GM18498 (cell line): ENCODE data around the gene PARD6A.

Experiments used
- ATAC-seq: cut with Tn5 transposase; IDR thresholded peaks from one replicate; pipeline ENCODE4 v1.9.1; 2021; ENCODE audit warnings: mild to moderate bottlenecking, moderate library complexity; ENCODE audit not compliant: unreplicated experiment

PARD6A gene

GRCh38 chr16:67653128-67653788 lies 7.5 kb upstream of the PARD6A start:
- no peak for ATAC-seq

GRCh38 chr16:67653789-67654402 lies 6.9 kb upstream of the PARD6A start:
- no peak for ATAC-seq

GRCh38 chr16:67654403-67654911 lies 6.3 kb upstream of the PARD6A start:
- no peak for ATAC-seq

- ATAC-seq, result no peak
These were observed 5.4 kb upstream of the PARD6A start for GRCh38 chr16:67655363-67655762.

DNA sequence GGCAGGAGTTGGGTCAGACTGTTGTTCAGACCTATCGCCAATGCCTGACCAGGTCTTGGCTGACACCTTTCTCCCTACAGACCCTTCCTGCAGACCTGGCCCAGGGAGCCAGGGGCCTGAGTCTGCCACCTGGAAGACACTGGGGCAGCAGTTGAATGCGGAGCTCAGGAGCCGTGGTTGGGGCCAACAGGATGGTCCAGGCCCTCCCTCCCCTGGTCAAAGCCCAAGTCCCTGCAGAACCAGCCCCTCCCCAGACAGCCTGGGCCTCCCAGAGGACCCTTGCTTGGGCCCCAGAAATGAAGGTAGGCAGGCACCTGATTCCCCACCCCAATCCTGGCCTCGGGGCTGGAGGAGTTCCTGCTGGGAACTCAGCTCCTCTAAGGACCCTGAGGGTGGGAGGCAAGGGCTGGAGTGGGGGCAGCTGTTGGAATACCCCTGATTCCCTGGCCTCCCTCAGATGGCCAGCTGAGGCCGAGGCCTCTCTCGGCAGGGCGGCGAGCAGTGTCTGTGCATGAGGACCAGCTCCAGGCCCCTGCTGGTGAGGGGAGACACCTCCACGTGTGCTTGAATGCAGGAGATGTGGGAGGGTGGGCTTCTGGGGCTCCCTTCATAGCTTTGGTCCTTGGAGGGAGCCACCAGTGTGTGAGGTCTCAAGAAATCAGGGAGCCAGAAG lies 4.3 kb upstream of the PARD6A start:
- no peak for ATAC-seq

GRCh38 chr16:67657017-67657608 lies 3.6 kb upstream of the PARD6A start:
- no peak for ATAC-seq

- ATAC-seq, result no peak
These were observed 2.8 kb upstream of the PARD6A start for GRCh38 chr16:67657751-67658518.

DNA sequence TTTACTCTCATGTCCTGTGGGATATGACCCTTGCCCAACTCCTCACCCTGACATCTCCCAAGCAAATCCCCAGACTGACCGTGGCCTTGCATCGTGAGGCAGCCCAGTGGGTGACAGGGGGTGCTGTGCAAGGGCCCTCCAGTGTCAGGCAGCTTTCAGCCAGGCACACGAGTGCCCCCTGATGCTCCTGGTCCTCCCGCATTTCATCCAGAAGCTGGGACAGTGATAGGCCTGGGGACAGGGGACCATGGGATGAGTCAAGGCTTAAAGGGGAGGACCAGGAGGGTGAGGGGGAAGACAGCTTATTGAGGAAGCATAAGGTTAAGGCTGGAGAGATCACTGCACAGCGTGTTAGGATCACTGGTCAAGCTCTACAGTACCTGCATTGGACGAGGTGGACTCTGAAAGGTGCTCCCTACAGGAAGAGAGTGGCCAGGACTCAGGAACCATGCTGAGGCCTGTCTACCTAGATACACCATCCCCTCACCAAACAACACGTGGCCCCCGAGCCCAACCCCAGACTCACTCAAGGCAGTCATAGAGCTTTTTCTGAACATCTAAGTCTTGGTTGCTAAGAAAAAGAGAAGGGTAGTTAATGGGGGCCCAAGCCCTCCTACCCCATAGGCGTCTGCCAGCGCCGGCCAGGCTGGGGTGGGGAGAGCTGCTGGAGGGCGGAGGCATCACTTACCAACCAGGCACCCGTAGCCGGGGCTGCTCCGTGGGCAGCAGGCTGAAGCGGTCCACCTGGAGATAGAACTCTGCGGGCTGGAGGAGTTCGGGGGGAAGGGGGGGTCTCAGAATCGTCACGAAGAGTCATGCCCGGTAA lies 1.7 kb upstream of the PARD6A start:
- no peak for ATAC-seq

DNA sequence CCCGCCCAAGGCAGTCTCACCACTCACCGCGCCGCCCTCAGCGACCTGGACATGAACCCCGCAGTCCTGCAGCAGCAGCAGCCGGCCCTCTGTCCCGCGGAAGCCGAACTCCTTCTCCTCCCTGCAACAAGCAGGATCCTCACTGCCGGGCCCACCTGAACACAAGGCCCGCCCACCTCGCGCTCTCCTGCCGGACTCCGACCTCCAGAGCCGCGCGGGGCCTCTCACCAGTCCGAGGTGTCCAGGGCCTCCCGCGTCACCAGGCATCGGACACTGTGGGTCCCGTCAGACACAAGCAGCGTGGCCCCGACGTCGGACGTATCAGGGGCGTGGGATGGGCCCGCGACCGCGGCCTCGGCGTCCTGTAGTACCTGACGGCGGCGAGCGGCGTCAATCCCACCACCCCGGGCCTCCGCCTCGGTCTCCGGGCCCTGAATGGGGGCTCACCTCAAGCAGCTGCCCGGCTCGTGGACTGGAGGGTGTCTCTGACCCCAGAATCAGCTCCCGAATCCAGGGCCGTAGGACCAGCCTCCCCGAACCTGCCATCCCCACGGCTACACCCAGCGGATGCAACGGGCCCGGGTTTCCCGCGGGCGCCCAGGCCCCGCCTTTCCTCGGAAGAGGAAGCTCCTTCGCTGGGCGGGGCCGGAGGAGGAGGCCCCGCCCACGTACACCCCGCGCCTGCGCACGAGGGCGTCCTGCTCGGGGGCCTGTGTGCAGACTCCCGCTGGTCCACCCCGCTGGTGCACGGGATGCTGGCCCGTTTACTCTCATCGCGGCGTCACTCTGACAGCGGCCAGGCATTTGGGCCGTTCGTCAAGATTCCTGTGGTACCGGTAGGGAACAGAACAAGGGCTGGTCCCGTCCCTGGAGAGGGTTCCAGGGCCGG lies 841 bp upstream of the PARD6A start, which contains the start of gene ACD:
ACD (minus strand) TSS at position 586 of the 889 bp plus-strand sequence; CDS start at position 546, 40 bp downstream.
- peak; percentile 58 for ATAC-seq

- no peak for ATAC-seq
These were observed 471 bp downstream of the PARD6A start for GRCh38 chr16:67661101-67661761.

- no peak for ATAC-seq
These were observed 1.3 kb downstream of the PARD6A start for GRCh38 chr16:67661886-67662652.

GRCh38 chr16:67662653-67663010 lies 1.9 kb downstream of the PARD6A start:
- no peak for ATAC-seq

GRCh38 chr16:67663151-67663876 lies 2.6 kb downstream of the PARD6A start:
- no peak for ATAC-seq

DNA sequence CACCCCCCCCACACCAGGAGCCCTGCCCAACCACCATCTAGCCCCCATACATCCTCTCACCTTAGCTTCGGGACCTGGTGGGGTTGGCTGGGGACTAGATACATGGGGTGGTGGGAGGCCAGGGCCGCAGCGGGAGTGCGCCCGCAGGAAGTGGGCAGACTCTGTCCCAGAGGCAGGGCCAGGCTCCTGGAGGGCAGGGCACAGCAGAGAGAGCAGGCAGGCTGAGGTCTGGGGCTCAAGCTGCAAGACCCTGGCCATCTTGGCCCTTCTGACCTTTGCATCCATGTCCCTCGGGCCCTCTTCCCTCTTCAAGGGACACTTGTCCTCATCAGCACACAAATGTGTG lies 3.1 kb downstream of the PARD6A start:
- no peak for ATAC-seq

DNA sequence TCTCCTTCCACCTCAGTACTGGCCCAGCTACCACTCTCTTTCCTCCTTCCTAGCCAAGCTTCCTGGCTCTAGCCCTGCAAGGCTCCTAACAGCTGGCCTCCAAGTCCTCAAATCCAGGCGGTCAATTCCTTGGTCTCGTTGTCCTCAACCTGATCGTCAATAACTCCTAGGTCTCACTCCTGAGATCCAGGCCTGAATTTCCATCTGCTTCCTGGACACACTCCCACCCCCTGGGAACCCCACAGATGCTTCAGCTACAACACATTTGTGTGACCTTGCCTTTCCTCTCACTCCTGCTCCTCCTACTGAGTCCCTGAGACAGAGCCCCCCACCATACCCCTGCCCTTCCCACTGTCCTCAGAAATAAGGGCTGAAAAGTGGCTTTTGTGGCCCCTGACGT lies 3.5 kb downstream of the PARD6A start:
- no peak for ATAC-seq

- no peak for ATAC-seq
These were observed 4.1 kb downstream of the PARD6A start for GRCh38 chr16:67664871-67665270.

DNA sequence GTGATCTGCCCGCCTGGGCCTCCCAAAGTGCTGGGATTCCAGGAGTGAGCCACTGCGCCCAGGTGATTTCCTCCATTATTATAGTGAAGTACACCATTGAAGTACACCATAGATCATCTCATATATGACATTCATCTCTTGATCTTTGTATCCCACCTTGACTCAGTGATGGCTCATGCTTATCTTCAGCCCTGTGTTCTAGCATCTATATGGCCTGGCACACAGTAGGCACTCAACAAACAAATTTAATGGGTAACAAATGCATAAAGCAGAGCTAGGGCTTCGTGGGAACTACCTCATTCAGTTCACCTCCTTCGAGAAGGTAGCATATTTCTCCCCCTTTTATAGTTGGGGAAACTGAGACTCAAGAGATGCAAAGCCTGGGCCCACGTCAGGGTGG lies 4.8 kb downstream of the PARD6A start:
- no peak for ATAC-seq
